Measurements from ENCODE around the gene TMEM167A. TPM values are rescaled to one million over a fixed set of nuclear protein-coding genes. Genes with fewer than 3 reads are reported as not detected.

The TMEM167A gene
- total RNA-seq, 2 donors from 2014 or later, result 56.9 to 125 TPM

- no peak for ATAC-seq
- Mint-ChIP-seq H3K9me3 (no peaks in the 10 kb centered on the region), H3K36me3 (no peaks in the 10 kb centered on the region), H3K27me3 (peaks cover 0 to 7% of the 10 kb centered on the region in 2 donors), H3K4me3 (no peak overlapping the region), H3K4me1 (ENCODE audit: low read depth in 2 of 2) (no peaks in the 10 kb centered on the region), H3K27ac (no peak overlapping the region)
- DNase-seq (ENCODE audit: low spot score), result no peak
Measured at GRCh38 chr5:83009408-83009807, 67.8 kb downstream of the TMEM167A start.

DNA sequence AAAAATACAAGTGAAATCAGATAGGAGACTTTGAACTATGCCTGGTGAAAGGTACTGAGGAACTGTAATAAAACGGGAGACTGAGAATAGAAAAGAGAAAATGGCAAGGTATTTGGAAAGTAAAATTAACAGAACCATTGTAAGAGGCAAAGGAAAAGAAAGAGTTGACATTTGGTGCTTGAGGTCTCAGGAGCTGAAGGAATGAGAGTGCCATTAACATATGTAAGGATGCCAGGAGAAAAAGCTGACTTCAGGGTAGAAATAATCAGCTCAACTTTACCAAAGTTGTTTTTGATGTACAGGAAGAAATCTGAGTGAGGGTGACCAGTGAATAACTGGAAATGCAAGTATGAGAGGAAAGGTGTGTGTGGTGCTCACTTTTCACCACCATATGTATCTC lies 69.4 kb downstream of the TMEM167A start:
- Mint-ChIP-seq H3K4me3 (no peak overlapping the region), H3K4me1 (ENCODE audit: low read depth in 2 of 2) (no peaks in the 10 kb centered on the region), H3K27ac (no peak overlapping the region)

DNA sequence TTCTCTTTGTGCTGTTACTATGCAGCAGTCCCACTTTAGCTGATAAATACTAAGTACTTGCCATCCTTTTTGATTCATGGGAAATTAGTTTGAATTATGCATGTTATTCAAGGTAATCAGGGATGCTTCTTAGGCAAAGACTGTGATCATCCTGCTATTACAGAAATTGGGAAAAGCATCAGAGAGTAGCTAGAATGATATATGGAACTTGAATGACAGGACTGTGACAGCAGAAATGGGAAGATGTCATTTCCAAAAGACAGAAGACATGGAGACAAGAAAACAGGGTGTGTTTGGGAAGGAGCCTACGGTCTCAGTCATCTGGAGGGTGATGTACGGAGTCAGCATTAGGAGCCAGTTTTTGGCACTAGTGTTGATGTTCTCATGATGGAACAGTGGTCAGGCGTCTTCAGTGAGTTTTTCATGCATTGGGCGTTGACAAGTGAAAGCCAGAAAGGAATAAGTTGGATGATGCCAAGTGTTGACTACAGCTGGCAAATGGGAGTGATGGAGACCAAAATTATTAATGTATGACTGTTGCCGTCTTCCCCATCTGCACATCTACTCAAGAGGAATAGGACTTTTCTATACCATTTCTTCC lies 70.4 kb downstream of the TMEM167A start:
- peaks cover 2 to 10% of the 10 kb centered on the region in 2 donors for H3K27me3 Mint-ChIP-seq
- no peaks in the 10 kb centered on the region for H3K4me1 Mint-ChIP-seq (ENCODE audit: low read depth in 2 of 2)
- no peaks in the 10 kb centered on the region for H3K36me3 Mint-ChIP-seq
- no peaks in the 10 kb centered on the region for H3K9me3 Mint-ChIP-seq
- no peak overlapping the region for H3K4me3 Mint-ChIP-seq
- ATAC-seq (no peak), DNase-seq (ENCODE audit: low spot score) (no peak)
- no peak overlapping the region for H3K27ac Mint-ChIP-seq

More for the DNA sequence above, 69.4 kb downstream of the TMEM167A start:
- H3K27me3 Mint-ChIP-seq, result peaks cover 0 to 10% of the 10 kb centered on the region in 2 donors
- ATAC-seq (no peak), DNase-seq (ENCODE audit: low spot score) (no peak)
- no peaks in the 10 kb centered on the region for H3K36me3 Mint-ChIP-seq
- no peaks in the 10 kb centered on the region for H3K9me3 Mint-ChIP-seq

DNA sequence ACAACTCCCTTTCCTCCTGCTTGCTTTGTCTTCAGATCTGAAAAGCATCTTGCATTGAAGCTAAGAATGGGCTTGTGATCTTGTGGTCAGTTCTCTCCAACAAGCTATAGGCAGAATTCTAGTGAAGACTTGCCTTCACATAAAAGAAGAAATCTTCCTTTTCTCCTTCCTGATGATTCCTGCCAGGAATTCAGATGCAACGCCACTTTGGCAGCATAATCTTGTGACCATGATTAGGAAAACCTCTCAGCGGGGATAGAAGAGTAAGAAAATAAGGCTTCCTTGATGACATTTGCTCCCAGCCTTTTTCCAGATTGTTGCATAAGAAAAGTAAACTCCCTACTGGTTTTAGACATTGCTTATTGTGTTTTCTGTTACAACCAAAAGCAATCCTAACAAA lies 73.4 kb downstream of the TMEM167A start:
- H3K4me3 Mint-ChIP-seq, result no peak overlapping the region
- H3K9me3 Mint-ChIP-seq, result no peaks in the 10 kb centered on the region
- H3K27me3 Mint-ChIP-seq, result peaks cover 7 to 13% of the 10 kb centered on the region in 2 donors
- H3K27ac Mint-ChIP-seq, result no peak overlapping the region
- no peaks in the 10 kb centered on the region for H3K4me1 Mint-ChIP-seq (ENCODE audit: low read depth in 2 of 2)
- no peaks in the 10 kb centered on the region for H3K36me3 Mint-ChIP-seq
- no peak for ATAC-seq
- DNase-seq (ENCODE audit: low spot score), result no peak

Other genes with a start within 250 kb of the TMEM167A start
- gene XRCC4, start 153 bp upstream of the TMEM167A start, total RNA-seq, result 10 to 100 TPM; 10.2 to 13.9 TPM